PC-9 (cell line): ENCODE data around the gene KRABD2.

ENCODE experiments used
- EZH2 ChIP-seq: fragments of 200-600 bp; sonication (generic); IDR thresholded peaks from 2 replicates; pipeline ENCODE4 v1.8.0; 2017; ENCODE audit warnings: antibody characterized with exemption, low read depth
- TF ChIP-seq, protein P1 (sequence below): fragments of 200-600 bp; sonication (generic); conservative IDR thresholded peaks from 2 replicates; pipeline ENCODE4 v1.6.1; 2017; ENCODE audit warnings: mixed run types, antibody characterized with exemption, mild to moderate bottlenecking, moderate library complexity

DNA sequence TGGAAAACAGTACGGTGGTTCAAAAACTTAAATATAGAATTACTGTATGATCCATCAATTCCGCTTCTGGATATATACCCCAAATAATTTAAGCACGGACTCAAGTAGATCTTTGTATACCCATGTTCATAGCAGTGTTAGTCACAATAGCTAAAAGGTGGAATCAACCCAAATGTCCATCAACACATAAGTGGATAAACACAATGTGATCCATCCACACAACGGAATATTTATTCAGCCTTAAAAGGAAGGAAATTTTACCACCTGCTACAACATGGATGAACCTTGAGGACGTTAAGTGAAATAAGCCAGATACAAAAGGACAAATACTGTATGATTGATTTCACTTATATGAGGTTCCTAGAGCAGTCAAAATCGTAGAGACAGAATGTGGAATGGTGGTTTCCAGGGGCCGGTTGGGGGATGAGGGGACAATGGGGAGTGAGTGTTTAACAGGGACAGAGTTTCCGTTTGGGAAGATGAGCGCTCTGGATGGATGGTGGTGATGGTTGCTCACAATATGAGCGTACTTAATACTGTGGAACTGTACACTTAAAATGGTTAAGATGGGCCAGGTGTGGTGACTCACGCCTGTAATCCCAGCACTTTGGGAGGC, 26.5 kb upstream of the KRABD2 start:
- TF ChIP-seq, protein P1, sequence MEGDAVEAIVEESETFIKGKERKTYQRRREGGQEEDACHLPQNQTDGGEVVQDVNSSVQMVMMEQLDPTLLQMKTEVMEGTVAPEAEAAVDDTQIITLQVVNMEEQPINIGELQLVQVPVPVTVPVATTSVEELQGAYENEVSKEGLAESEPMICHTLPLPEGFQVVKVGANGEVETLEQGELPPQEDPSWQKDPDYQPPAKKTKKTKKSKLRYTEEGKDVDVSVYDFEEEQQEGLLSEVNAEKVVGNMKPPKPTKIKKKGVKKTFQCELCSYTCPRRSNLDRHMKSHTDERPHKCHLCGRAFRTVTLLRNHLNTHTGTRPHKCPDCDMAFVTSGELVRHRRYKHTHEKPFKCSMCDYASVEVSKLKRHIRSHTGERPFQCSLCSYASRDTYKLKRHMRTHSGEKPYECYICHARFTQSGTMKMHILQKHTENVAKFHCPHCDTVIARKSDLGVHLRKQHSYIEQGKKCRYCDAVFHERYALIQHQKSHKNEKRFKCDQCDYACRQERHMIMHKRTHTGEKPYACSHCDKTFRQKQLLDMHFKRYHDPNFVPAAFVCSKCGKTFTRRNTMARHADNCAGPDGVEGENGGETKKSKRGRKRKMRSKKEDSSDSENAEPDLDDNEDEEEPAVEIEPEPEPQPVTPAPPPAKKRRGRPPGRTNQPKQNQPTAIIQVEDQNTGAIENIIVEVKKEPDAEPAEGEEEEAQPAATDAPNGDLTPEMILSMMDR = no peak
- TF ChIP-seq EZH2 = no peak
